HepG2 (cell line): ENCODE data around the gene RTEL1. TPM values are rescaled to one million over a fixed set of nuclear protein-coding genes. Genes with fewer than 3 reads are reported as not detected.
A peak's percentile ranks its signal among the peaks of the same experiment; 100 is the strongest.

ENCODE experiments used
- ATAC-seq: fragments of 200-7000 bp; cut with Tn5 transposase; 3 replicates; pipeline ENCODE4 v1.9.1; 2020; ENCODE audit warnings: mild to moderate bottlenecking, moderate library complexity
- BruUV-seq: library from RNA; stranded (reverse); fragments of 400-500 nt; replicated peaks from 2 replicates; lab custom pipeline; 2021; lab: Mats Ljungman, UMichigan
- CTCF ChIA-PET: fragments of 300-600 bp; formaldehyde crosslinking; extraction: SDS; loops from one replicate; lab custom pipeline; 2021; ENCODE audit warnings: low total read pairs, inconsistent platforms, low intra/inter-chr PET ratio; lab: Yijun Ruan, JAX
- POLR2A ChIA-PET: fragments of 350-600 bp; sonication (Branson Sonifier 250); formaldehyde crosslinking; loops from one replicate; lab custom pipeline; 2020; ENCODE audit warnings: antibody characterized with exemption, inconsistent platforms; lab: Yijun Ruan, JAX
- DNase-seq: peaks from one replicate; pipeline ENCODE4 v3.0.0-alpha.2; 2015; ENCODE audit warnings: low spot score
- FAIRE-seq: peaks from 3 replicates; lab custom pipeline; 2011; peaks lifted over from hg19 to GRCh38; lab: Jason Lieb, UNC
- H2AFZ ChIP-seq: one replicate; pipeline ENCODE4 v1.6.1; 2011; ENCODE audit warnings: low read length, inconsistent platforms
- H3K27ac ChIP-seq: fragments of 300-600 bp; 3 replicates; pipeline ENCODE4 v1.8.0; 2011; ENCODE audit warnings: mixed run types, mild to moderate bottlenecking, mixed read lengths, low read length, inconsistent platforms; ENCODE audit not compliant: insufficient read depth; ENCODE audit errors: extremely low read length
- H3K27me3 ChIP-seq, 2 experiments: fragments of 200-600 bp in 1 of 2; 2 replicates in 1 of 2; 3 replicates in 1 of 2; pipeline versions ENCODE4 v1.6.0 to v1.8.0; 2011; ENCODE audit warnings: low read length in 2 of 2, mild to moderate bottlenecking in 2 of 2, moderate library complexity in 2 of 2, inconsistent platforms in 1 of 2; ENCODE audit not compliant: insufficient read depth in 2 of 2, control insufficient read depth in 1 of 2
- H3K36me3 ChIP-seq, 2 experiments: fragments of 200-600 bp in 1 of 2; replicated peaks in 1 of 2; 2 replicates in 1 of 2; 3 replicates in 1 of 2; pipeline versions ENCODE4 v1.5.1 to v1.8.0; 2011; ENCODE audit warnings: low read length in 2 of 2, inconsistent platforms in 1 of 2; ENCODE audit not compliant: insufficient read depth in 2 of 2, control insufficient read depth in 1 of 2
- H3K4me1 ChIP-seq: 2 replicates; pipeline ENCODE4 v1.5.1; 2012; ENCODE audit warnings: low read length, inconsistent platforms; ENCODE audit not compliant: insufficient read depth
- H3K4me2 ChIP-seq: 2 replicates; pipeline ENCODE4 v1.6.0; 2011; ENCODE audit warnings: low read depth, low read length, inconsistent platforms
- H3K4me3 ChIP-seq, 3 experiments: fragments of 200-600 bp in 1 of 3; sonication (generic), shearing (Covaris generic) in 1 of 3; replicated peaks in 1 of 3; 2 replicates each; pipeline ENCODE4 v1.5.1; 2011 to 2016; ENCODE audit warnings: low read length in 3 of 3, inconsistent platforms in 2 of 3, low read depth in 2 of 3, mild to moderate bottlenecking in 2 of 3, control low read depth in 1 of 3, mixed read lengths in 1 of 3; ENCODE audit not compliant: insufficient read depth in 1 of 3
- H3K79me2 ChIP-seq: one replicate; pipeline ENCODE4 v1.6.1; 2011; ENCODE audit warnings: low read length, inconsistent platforms; ENCODE audit not compliant: insufficient read depth
- H3K9ac ChIP-seq: 2 replicates; pipeline ENCODE4 v1.6.0; 2011; ENCODE audit warnings: mild to moderate bottlenecking, low read depth, low read length, inconsistent platforms; ENCODE audit not compliant: insufficient read depth
- H3K9me3 ChIP-seq: 2 replicates; pipeline ENCODE4 v1.5.1; 2012; ENCODE audit warnings: mild to moderate bottlenecking, low read length
- H4K20me1 ChIP-seq: 2 replicates; pipeline ENCODE4 v1.6.0; 2011; ENCODE audit warnings: inconsistent platforms, mild to moderate bottlenecking, low read length, moderate library complexity; ENCODE audit not compliant: insufficient read depth
- AGO2 ChIP-seq: fragments of 200-400 bp; formaldehyde crosslinking; optimal IDR thresholded peaks from 2 replicates; pipeline ENCODE3; 2017; ENCODE audit warnings: mild to moderate bottlenecking, low read depth, low read length, moderate library complexity
- BRF2 ChIP-seq: sonication (generic); formaldehyde crosslinking; IDR thresholded peaks from 2 replicates; pipeline ENCODE4 v1.8.1; 2022; ENCODE audit warnings: mild to moderate bottlenecking, missing genetic modification reagents
- HNRNPL ChIP-seq: fragments of 200-400 bp; formaldehyde crosslinking; IDR thresholded peaks from 2 replicates; pipeline ENCODE4 v1.6.1; 2017; ENCODE audit warnings: mild to moderate bottlenecking, low read depth, low read length
- MXD1 ChIP-seq: sonication (generic); formaldehyde crosslinking; IDR thresholded peaks from 2 replicates; pipeline ENCODE4 v1.4.0; 2020; ENCODE audit warnings: mild to moderate bottlenecking, missing genetic modification reagents
- NFIB ChIP-seq: sonication (generic); formaldehyde crosslinking; IDR thresholded peaks from 2 replicates; pipeline ENCODE4 v1.9.0; 2021; ENCODE audit warnings: missing genetic modification reagents, mild to moderate bottlenecking, borderline replicate concordance
- NONO ChIP-seq, 2 experiments: fragments of 450-650 bp in 1 of 2; sonication (generic) in 1 of 2; formaldehyde crosslinking in 1 of 2; IDR thresholded peaks in 1 of 2; conservative IDR thresholded peaks in 1 of 2; 2 replicates each; pipeline versions ENCODE4 v1.6.1 to v1.8.0; 2017 to 2022; ENCODE audit warnings: mild to moderate bottlenecking in 1 of 2, missing genetic modification reagents in 1 of 2, moderate library complexity in 1 of 2
- ZNF678 ChIP-seq: sonication (generic); formaldehyde crosslinking; IDR thresholded peaks from 2 replicates; pipeline ENCODE4 v1.4.0; 2020; ENCODE audit warnings: mild to moderate bottlenecking, missing genetic modification reagents
- WGBS: methylation state at CpG from one replicate; pipeline ENCODE4 v1.1.6; 2017; ENCODE audit warnings: low lambda C conversion rate; 5-methylcytosine and 5-hydroxymethylcytosine counted together
- in situ Hi-C: cut with HindIII; loops from 2 replicates; pipeline ENCODE4 v1.10.0; 2017; ENCODE audit warnings: low pct_unique_long_range_greater_than_20kb; ENCODE audit not compliant: extremely low pct_ligation_motif_present
- intact Hi-C: fragments of 100-400 bp; cut with micrococcal nuclease; formaldehyde crosslinking; loops from one replicate; pipeline ENCODE4 v1.10.0; 2022; ENCODE audit not compliant: unreplicated experiment
- polyA plus RNA-seq, 8 experiments: library from polyadenylated mRNA; depleted of rRNA in 3 of 8; stranded (reverse) in 7 of 8; unstranded in 1 of 8; fragments of >200 nt; fragmentation: Illumina TruSeq in 4 of 8; extraction: Trizol in 4 of 8; gene quantifications; 2 replicates each; pipeline versions ENCODE4 v1.2.1 to v1.2.3, GENCODE V29; 2011 to 2016; ENCODE audit warnings: low read depth in 4 of 8, missing spikeins in 1 of 8, mixed read lengths in 1 of 8; ENCODE audit not compliant: insufficient read depth in 1 of 8
- total RNA-seq, 5 experiments: library from RNA; depleted of rRNA; stranded (reverse); fragments of >200 nt; fragmentation: Illumina TruSeq; extraction: Trizol; gene quantifications; 2 replicates each; pipeline ENCODE4 v1.2.3, GENCODE V29; 2016; ENCODE audit warnings: low read depth in 1 of 5
- TF ChIP-seq, protein P1 (sequence below): sonication (generic); formaldehyde crosslinking; IDR thresholded peaks from 2 replicates; pipeline ENCODE4 v1.5.1; 2020; ENCODE audit warnings: mild to moderate bottlenecking, missing genetic modification reagents, moderate library complexity
- TF ChIP-seq, protein P2 (sequence below): sonication (generic); formaldehyde crosslinking; conservative IDR thresholded peaks from 2 replicates; pipeline ENCODE4 v1.8.1; 2023; ENCODE audit warnings: missing genetic modification reagents

Gene RTEL1
- total and polyA plus RNA-seq, 2 of the 13 experiments (the other 11 are each of a cell fraction or from before 2014, with no cell fraction given), result 21.8 to 36.4 TPM

DNA sequence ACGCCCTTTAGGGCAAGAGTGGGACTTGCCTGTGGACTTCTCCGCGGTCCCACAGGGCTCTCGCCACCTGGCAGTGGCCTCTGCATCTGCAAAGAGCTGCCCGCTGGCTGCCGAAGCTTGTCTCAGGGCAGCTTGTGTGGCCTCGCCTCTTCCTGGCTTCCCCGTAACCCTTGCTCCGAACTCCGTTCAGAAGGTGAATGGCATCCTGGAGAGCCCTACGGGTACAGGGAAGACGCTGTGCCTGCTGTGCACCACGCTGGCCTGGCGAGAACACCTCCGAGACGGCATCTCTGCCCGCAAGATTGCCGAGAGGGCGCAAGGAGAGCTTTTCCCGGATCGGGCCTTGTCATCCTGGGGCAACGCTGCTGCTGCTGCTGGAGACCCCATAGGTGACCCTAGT, 3.0 kb downstream of the RTEL1 start:
- FAIRE-seq (no peak), DNase-seq (no peak), ATAC-seq (no peak)
- H3K4me3 ChIP-seq, result no peak overlapping the region
- no peak overlapping the region for H3K4me2 ChIP-seq
- peaks cover 17% of the 10 kb centered on the region for H3K79me2 ChIP-seq
- peaks cover 31% of the 10 kb centered on the region for H3K4me1 ChIP-seq
- no peak overlapping the region for H3K27ac ChIP-seq
- H3K9ac ChIP-seq, result no peak overlapping the region
- in situ Hi-C loops (no loop called here), intact Hi-C loops (no loop called here)
- no TSS peak for BruUV-seq
- peaks cover 26 to 40% of the 10 kb centered on the region in 2 experiments for H3K36me3 ChIP-seq
- ChIA-PET POLR2A (no interaction called here), CTCF (no interaction called here)
- no peak overlapping the region for H2AFZ ChIP-seq
- no peaks in the 10 kb centered on the region for H4K20me1 ChIP-seq
- no peaks in the 10 kb centered on the region for H3K9me3 ChIP-seq
- 98% methylated on average over 22 of the region's 22 CpGs for WGBS
- H3K27me3 ChIP-seq, result no peaks in the 10 kb centered on the region; a peak in 1 of 5 replicates
- TF ChIP-seq ZNF678 (no peak), HNRNPL (0 out of 2 replicates have a peak, but pooled peaks have one; percentile 33), AGO2 (peak; percentile 33), NFIB (CRISPR knock-in tag) (0 out of 2 replicates have a peak, but pooled peaks have one; percentile 34), MXD1 (CRISPR knock-in tag) (peak; percentile 24; the same call in 1 of the 2 replicates), BRF2 (CRISPR knock-in tag) (no peak), NONO (IDR thresholded peaks at IDR 0.05) (no peak), NONO (CRISPR knock-in tag; conservative IDR thresholded peaks at IDR 0.05) (no peak)
- TF ChIP-seq, protein P1, sequence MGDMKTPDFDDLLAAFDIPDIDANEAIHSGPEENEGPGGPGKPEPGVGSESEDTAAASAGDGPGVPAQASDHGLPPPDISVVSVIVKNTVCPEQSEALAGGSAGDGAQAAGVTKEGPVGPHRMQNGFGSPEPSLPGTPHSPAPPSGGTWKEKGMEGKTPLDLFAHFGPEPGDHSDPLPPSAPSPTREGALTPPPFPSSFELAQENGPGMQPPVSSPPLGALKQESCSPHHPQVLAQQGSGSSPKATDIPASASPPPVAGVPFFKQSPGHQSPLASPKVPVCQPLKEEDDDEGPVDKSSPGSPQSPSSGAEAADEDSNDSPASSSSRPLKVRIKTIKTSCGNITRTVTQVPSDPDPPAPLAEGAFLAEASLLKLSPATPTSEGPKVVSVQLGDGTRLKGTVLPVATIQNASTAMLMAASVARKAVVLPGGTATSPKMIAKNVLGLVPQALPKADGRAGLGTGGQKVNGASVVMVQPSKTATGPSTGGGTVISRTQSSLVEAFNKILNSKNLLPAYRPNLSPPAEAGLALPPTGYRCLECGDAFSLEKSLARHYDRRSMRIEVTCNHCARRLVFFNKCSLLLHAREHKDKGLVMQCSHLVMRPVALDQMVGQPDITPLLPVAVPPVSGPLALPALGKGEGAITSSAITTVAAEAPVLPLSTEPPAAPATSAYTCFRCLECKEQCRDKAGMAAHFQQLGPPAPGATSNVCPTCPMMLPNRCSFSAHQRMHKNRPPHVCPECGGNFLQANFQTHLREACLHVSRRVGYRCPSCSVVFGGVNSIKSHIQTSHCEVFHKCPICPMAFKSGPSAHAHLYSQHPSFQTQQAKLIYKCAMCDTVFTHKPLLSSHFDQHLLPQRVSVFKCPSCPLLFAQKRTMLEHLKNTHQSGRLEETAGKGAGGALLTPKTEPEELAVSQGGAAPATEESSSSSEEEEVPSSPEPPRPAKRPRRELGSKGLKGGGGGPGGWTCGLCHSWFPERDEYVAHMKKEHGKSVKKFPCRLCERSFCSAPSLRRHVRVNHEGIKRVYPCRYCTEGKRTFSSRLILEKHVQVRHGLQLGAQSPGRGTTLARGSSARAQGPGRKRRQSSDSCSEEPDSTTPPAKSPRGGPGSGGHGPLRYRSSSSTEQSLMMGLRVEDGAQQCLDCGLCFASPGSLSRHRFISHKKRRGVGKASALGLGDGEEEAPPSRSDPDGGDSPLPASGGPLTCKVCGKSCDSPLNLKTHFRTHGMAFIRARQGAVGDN (CRISPR knock-in tag), result peak; percentile 11; the same call in 1 of the 2 replicates
- TF ChIP-seq, protein P2, sequence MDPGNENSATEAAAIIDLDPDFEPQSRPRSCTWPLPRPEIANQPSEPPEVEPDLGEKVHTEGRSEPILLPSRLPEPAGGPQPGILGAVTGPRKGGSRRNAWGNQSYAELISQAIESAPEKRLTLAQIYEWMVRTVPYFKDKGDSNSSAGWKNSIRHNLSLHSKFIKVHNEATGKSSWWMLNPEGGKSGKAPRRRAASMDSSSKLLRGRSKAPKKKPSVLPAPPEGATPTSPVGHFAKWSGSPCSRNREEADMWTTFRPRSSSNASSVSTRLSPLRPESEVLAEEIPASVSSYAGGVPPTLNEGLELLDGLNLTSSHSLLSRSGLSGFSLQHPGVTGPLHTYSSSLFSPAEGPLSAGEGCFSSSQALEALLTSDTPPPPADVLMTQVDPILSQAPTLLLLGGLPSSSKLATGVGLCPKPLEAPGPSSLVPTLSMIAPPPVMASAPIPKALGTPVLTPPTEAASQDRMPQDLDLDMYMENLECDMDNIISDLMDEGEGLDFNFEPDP (CRISPR knock-in tag), result no peak
